Mesodermal cell (in vitro differentiated cells): ENCODE results near the gene TCEAL4.
"Not testable (repeated sequence)": the region's sequence is repeated elsewhere in the genome, so short reads cannot be mapped to it uniquely, and the experiment has no call there.

Source experiments
- H3K27ac ChIP-seq: 2 replicates; pipeline ENCODE4 v1.7.0; 2013; ENCODE audit warnings: mild to moderate bottlenecking, low read depth, low read length, moderate library complexity; ENCODE audit not compliant: severe bottlenecking
- H3K36me3 ChIP-seq: 2 replicates; pipeline ENCODE4 v1.7.1; 2013; ENCODE audit warnings: mild to moderate bottlenecking, low read length, moderate library complexity; ENCODE audit not compliant: control insufficient read depth, insufficient read depth
- H3K4me1 ChIP-seq: one replicate; pipeline ENCODE4 v1.7.1; 2013; ENCODE audit warnings: mild to moderate bottlenecking, low read length; ENCODE audit not compliant: insufficient read depth, control insufficient read depth, poor library complexity, severe bottlenecking
- H3K4me3 ChIP-seq: 2 replicates; pipeline ENCODE4 v1.7.0; 2013; ENCODE audit warnings: low read length, control low read depth, mild to moderate bottlenecking; ENCODE audit not compliant: insufficient read depth, poor library complexity, severe bottlenecking; ENCODE audit errors: extremely low read depth
- H3K9me3 ChIP-seq: 2 replicates; pipeline ENCODE4 v1.7.1; 2013; ENCODE audit warnings: mild to moderate bottlenecking, low read length, moderate library complexity; ENCODE audit not compliant: control insufficient read depth
- WGBS, 2 experiments: methylation state at CpG; one replicate each; pipeline ENCODE4 v1.1.5; 2013; ENCODE audit warnings: missing lambda C conversion rate in 2 of 2; ENCODE audit not compliant: insufficient coverage in 2 of 2; 5-methylcytosine and 5-hydroxymethylcytosine counted together

The TCEAL4 gene

GRCh38 chrX:103586659-103587058 lies 1.3 kb downstream of the TCEAL4 start:
- WGBS, 2 experiments, result 90 to 100% methylated on average over 2 to 4 of the region's 4 CpGs
- Histone ChIP-seq H3K9me3 (no peaks in the 10 kb centered on the region), H3K4me1 (no peaks in the 10 kb centered on the region), H3K36me3 (peaks cover 11% of the 10 kb centered on the region), H3K27ac (no peak overlapping the region), H3K4me3 (peak overlapping the region; percentile 62)

DNA sequence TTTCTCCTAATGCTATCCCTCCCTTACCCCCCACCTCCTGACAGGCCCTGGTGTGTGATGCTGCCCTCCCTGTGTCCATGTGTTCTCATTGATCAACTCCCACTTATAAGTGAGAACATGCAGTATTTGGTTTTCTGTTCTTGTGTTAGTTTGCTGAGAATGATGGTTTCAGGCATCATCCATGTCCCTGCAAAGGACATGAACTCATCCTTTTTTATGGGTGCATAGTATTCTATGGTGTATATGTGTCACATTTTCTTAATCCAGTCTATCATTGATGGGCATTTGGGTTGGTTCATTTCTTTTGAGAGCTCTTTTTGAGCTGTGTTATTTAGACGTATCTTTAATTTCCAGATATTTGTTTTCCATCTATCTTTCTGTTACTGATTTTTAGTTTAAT lies 7.0 kb downstream of the TCEAL4 start:
- not testable (repeated sequence) for H3K9me3 ChIP-seq, H3K4me1 ChIP-seq, H3K27ac ChIP-seq, H3K4me3 ChIP-seq
- WGBS, 2 experiments, result no CpG with 5 or more reads among the region's 1 CpG
- H3K36me3 ChIP-seq, result peaks cover 11% of the 10 kb centered on the region

DNA sequence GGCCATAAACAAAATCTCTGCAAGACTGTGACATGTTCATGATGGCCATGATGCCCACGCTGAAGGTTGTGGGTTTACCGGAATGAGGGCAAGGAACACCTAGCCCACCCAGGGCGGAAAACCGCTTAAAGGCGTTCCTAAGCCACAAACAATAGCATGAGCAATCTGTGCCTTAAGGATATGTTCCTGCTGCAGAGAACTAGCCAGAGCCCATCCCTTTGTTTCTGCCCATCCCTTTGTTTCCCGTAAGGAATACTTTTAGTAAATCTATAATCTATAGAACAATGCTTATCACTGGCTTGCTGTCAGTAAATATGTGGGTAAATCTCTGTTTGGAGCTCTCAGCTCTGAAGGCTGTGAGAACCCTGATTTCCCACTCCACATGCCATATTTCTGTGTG lies 9.9 kb downstream of the TCEAL4 start:
- not testable (repeated sequence) for H3K27ac ChIP-seq, H3K36me3 ChIP-seq, H3K4me1 ChIP-seq, H3K4me3 ChIP-seq, H3K9me3 ChIP-seq
- 78% methylated on average over 3 of the region's 6 CpGs; no CpG with 5 or more reads in 1 of the 2 experiments for WGBS, 2 experiments

- H3K27ac ChIP-seq, result no peak within 1 kb of the TSS
- H3K9me3 ChIP-seq, result no peaks in the 10 kb centered on the region
- peak within 1 kb of the TSS; percentile 42 for H3K4me3 ChIP-seq
- no peaks in the 10 kb centered on the region for H3K4me1 ChIP-seq
- 4 to 5% methylated on average over 5 to 7 of the region's 59 CpGs for WGBS, 2 experiments
- no peaks in the 10 kb centered on the region for H3K36me3 ChIP-seq
Measured at GRCh38 chrX:103607364-103608305, 22.3 kb downstream of the TCEAL4 start, which contains the start of gene TCEAL3. Gene TCEAL3 (plus strand): TSS chrX:103607963. CDS start chrX:103609065, 1,102 bp downstream.

DNA sequence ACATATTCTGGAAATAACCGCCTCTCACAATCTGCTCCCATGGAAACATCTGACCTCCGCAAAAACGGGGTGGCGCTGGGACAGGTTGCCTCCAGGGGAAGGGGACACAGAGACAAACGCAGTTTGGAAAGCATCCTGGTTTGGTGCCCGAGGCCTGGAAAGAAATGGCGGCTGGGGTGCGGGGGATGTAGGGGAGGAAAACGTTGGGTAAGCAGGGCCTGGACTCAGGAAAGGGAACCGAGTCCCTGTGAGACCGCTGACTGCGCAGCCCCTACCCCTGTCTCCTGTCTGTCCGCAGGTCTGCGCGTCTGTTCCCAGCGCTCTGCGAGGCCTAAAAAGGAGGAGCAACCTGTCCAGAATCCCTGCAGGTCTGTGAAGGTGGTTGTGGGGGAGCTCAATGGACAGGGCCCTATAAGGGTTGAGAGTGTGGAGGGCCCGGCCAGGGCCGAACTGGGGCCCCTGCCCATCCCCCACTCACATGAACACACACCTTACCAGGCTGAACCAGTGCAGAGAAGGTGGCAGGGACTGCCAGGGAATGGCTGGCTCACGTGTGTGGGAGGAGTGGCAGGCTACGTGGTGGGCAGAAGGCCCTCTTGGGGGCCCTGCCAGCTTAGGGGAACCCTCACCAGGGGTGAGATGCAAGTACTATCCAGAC lies 23.1 kb downstream of the TCEAL4 start:
- H3K27ac ChIP-seq, result no peak overlapping the region
- H3K36me3 ChIP-seq, result no peaks in the 10 kb centered on the region
- H3K9me3 ChIP-seq, result no peaks in the 10 kb centered on the region
- WGBS, 2 experiments, result 14 to 31% methylated on average over 7 to 9 of the region's 21 CpGs
- H3K4me3 ChIP-seq, result peak overlapping the region; percentile 42
- no peaks in the 10 kb centered on the region for H3K4me1 ChIP-seq

DNA sequence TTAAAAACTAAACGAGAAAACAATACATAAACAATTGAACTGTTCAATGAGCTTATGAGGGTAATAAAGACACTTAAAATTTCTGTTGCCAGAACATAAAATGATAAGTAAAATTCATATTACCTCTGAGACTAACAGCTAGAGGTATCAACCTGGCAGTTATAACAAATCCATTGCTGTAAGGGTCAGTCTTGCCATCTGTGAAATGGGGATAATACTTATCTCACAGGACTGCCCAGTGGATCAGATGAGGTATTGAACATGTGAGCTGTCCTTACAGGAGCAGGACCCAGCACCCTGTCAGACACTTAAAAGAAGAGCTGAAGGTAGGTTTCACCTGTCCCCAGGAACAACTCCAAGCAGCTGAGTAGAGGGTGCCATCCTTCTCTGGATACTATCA lies 25.0 kb downstream of the TCEAL4 start:
- no CpG with 5 or more reads among the region's 1 CpG for WGBS, 2 experiments
- Histone ChIP-seq H3K4me1 (no peaks in the 10 kb centered on the region), H3K27ac (no peak overlapping the region), H3K9me3 (no peaks in the 10 kb centered on the region), H3K4me3 (no peak overlapping the region), H3K36me3 (no peaks in the 10 kb centered on the region)

DNA sequence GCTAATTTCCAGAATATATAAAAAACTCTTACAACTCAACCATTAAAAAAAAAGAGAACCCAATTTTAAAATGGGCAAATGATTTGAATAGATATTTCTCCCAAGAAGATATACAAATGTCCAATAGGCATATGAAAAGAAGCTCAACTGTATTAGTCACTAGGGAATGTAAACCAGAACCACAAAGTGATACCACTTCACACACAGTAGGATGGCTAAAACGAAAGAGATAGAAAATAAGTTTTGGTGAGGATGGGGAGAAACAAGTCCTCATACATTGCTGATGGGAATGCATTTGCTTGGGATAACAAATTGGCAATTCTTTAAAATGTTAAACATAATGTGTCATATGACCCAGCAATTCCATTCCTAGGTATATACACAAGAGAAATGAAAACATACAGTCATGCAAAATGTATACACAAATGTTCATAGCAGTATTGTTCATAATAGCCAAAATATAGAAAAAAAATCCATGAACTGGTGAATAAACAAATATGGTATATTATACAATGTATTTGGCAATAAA lies 28.1 kb downstream of the TCEAL4 start:
- no peaks in the 10 kb centered on the region for H3K36me3 ChIP-seq
- H3K9me3 ChIP-seq, result no peaks in the 10 kb centered on the region
- H3K4me1 ChIP-seq, result no peaks in the 10 kb centered on the region
- no peak overlapping the region for H3K27ac ChIP-seq
- no CpG with 5 or more reads among the region's 1 CpG for WGBS, 2 experiments
- no peak overlapping the region for H3K4me3 ChIP-seq

DNA sequence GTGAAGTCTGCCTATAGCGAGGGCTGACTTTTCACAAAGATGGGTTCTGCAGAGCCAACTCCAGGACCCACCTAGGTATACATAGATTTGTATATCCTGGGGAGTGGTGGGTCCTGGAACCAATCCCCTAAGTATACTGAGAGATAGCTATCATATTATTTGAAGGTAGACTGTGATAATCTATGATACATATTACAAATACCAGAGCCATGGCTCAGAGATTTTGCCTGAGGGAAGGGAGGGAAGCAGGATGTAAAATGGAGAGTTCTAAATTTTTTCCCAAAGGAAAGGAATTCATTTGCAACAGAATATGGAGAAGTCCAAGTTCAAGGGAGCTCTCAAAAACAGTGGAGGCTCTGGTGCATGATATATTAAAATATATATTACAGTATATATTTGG lies 29.7 kb downstream of the TCEAL4 start:
- WGBS, 2 experiments, result no CpG with 5 or more reads among the region's 1 CpG
- no peaks in the 10 kb centered on the region for H3K4me1 ChIP-seq
- no peaks in the 10 kb centered on the region for H3K9me3 ChIP-seq
- no peak overlapping the region for H3K4me3 ChIP-seq
- no peaks in the 10 kb centered on the region for H3K36me3 ChIP-seq
- no peak overlapping the region for H3K27ac ChIP-seq

DNA sequence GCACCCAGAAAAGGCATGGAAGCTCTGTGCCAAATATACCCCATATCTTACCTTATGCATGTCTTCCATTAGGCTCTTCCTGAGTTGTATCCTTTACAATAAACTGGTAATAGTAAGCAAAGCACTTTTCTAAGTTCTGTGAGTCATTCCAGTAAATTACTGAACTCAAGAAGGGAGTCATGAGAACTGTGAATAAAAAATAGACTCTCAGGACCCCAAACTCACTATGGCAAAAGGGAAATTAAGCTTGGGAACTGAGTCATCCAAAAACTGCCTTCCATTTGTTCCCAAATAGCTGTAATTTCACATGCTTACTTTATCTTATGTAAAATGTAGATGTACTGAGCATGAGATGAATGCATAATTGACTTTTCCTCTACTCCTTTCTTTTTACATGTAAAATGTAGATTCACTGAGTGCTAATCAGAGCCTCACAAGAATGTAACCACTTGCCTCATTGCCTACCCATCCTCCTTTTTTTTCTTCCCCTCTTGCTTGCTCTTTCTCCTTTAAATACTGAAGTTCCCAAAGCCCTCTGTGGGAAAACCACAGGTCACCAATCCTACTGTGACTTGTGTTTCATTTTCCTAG lies 30.6 kb downstream of the TCEAL4 start:
- Histone ChIP-seq H3K9me3 (no peaks in the 10 kb centered on the region), H3K36me3 (no peaks in the 10 kb centered on the region), H3K27ac (no peak overlapping the region), H3K4me1 (no peaks in the 10 kb centered on the region), H3K4me3 (no peak overlapping the region)

DNA sequence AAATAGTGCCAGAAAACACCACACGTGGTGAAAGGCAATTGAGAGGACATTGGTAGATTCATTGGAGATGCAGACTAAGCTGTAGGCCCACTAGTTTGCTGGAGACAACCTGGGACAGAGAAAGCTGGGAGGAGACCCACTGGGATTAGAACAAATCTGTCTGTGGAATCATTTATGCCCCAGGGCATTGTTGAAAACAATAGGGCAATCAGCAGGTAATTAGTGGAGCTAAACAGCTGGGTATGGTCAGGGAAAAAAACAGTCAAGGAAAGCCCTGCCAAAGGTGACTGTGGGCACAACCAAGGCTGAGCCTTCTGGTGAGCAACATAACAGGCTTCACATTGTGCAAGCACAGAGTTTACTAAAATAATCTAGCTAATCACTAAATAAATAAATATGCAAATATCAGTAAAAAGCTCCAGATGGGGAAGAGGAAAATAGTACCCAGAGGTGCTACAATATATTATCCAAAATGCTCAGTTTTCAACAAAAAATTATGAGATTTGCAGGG lies 31.4 kb downstream of the TCEAL4 start:
- no peaks in the 10 kb centered on the region for H3K36me3 ChIP-seq
- no CpG with 5 or more reads among the region's 1 CpG for WGBS, 2 experiments
- no peak overlapping the region for H3K27ac ChIP-seq
- H3K4me3 ChIP-seq, result no peak overlapping the region
- H3K9me3 ChIP-seq, result no peaks in the 10 kb centered on the region
- no peaks in the 10 kb centered on the region for H3K4me1 ChIP-seq
